ENCODE data around the gene E2F2. TPM values are rescaled to one million over a fixed set of nuclear protein-coding genes. Genes with fewer than 3 reads are reported as not detected.

The E2F2 gene
- total RNA-seq, 1 experiment from 2014 or later = 5.1 TPM

DNA sequence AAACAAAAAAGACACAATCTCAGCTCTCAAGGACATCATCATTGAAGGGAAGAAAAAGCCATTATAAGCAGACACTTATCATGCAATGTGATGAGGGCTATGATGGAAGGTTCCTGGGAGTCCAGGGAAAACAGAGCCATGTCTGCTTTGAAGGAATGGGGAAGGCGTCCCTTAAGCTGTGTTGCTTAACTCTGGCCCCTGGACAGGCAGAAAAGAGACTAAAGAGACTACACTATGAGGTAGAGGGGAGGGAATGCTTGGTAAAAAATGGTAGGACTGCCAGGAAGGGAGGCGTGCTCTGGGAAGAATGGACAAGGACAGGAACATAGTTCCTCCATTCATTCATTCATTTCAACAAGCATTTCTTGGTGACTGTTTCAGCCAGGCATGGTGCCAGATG, 68.3 kb downstream of the E2F2 start:
- Histone ChIP-seq H3T11ph (ENCODE audit: low read length) (no peak overlapping the region), H2BK120ac (ENCODE audit: low read depth, low read length, poor library complexity, severe bottlenecking) (no peak overlapping the region), H3K18ac (ENCODE audit: insufficient read length, low read depth, low read length) (no peak overlapping the region), H3K79me2 (ENCODE audit: insufficient read depth, low read length) (no peaks in the 10 kb centered on the region; the same call in 1 of the 2 replicates), H3K9ac (ENCODE audit: extremely low read depth, insufficient read length, low read length) (no peak overlapping the region), H3K79me1 (ENCODE audit: insufficient read depth, low read depth, low read length, poor library complexity, severe bottlenecking) (no peaks in the 10 kb centered on the region), H3K14ac (ENCODE audit: insufficient read depth, low read length) (no peak overlapping the region), H4K20me1 (ENCODE audit: control insufficient read depth, insufficient read depth, insufficient read length) (no peaks in the 10 kb centered on the region), H3K23me2 (ENCODE audit: insufficient read length, low read depth, low read length, poor library complexity, severe bottlenecking) (no peaks in the 10 kb centered on the region), H4K8ac (replicated peaks; ENCODE audit: insufficient read length, low read depth, low read length) (no peak overlapping the region), H2BK5ac (ENCODE audit: insufficient read length, low read length) (no peak overlapping the region), H2BK15ac (ENCODE audit: low read depth, low read length) (no peak overlapping the region), H3K27me3 (ENCODE audit: insufficient read depth, low read length) (no peaks in the 10 kb centered on the region), H2BK20ac (ENCODE audit: low read depth, low read length, poor library complexity, severe bottlenecking) (no peak overlapping the region), H2AK5ac (ENCODE audit: insufficient read length, low read length) (no peak overlapping the region), H3K56ac (ENCODE audit: insufficient read length, low read depth, low read length) (no peak overlapping the region), H3K4ac (ENCODE audit: low read depth, low read length) (no peak overlapping the region), H3K4me1 (ENCODE audit: insufficient read depth, low read length) (no peaks in the 10 kb centered on the region; the same call in 1 of the 2 replicates), H2BK12ac (ENCODE audit: insufficient read length, low read depth, low read length) (no peak overlapping the region), H3K23ac (ENCODE audit: insufficient read length, low read depth, low read length) (no peak overlapping the region), H3K9me3 (ENCODE audit: control insufficient read depth, low read depth, low read length) (no peaks in the 10 kb centered on the region), H2AFZ (ENCODE audit: low read length) (no peak overlapping the region), H3K27ac (ENCODE audit: insufficient read length, low read depth, low read length) (no peak overlapping the region), H4K91ac (ENCODE audit: insufficient read length, low read depth, low read length) (no peak overlapping the region), H3K4me2 (ENCODE audit: insufficient read depth, insufficient read length, low read length) (no peak overlapping the region), H4K5ac (ENCODE audit: insufficient read length, low read depth, low read length) (no peak overlapping the region)
- H3K27ac Mint-ChIP-seq = no peak overlapping the region
- H3K36me3 Mint-ChIP-seq (ENCODE audit: insufficient read depth in 1 of 3, low read depth in 3 of 3) = peaks cover 0 to 2% (median 0%) of the 10 kb centered on the region in 3 experiments; a peak in 1 of 7 replicates
- no CpG with 5 or more reads among the region's 2 CpGs for WGBS (ENCODE audit: extremely low coverage, insufficient read length, low lambda C conversion rate)
- H3K27me3 Mint-ChIP-seq (ENCODE audit: low read depth) = no peaks in the 10 kb centered on the region
- no peaks in the 10 kb centered on the region for H3K9me3 Mint-ChIP-seq
- H3K4me1 Mint-ChIP-seq = peaks cover 6% of the 10 kb centered on the region in 2 experiments; a peak in 3 of 4 replicates
- no peak for TF ChIP-seq CTCF (conservative IDR thresholded peaks at IDR 0.05)
- no peak overlapping the region for H3K4me3 Mint-ChIP-seq
- no peak for DNase-seq
